ENCODE results near the gene KLHL22. TPM values are rescaled to one million over a fixed set of nuclear protein-coding genes. Genes with fewer than 3 reads are reported as not detected.

KLHL22 gene
- total RNA-seq, 4 donors from 2014 or later, result 12.4 to 49.8 (median 42.4) TPM

DNA sequence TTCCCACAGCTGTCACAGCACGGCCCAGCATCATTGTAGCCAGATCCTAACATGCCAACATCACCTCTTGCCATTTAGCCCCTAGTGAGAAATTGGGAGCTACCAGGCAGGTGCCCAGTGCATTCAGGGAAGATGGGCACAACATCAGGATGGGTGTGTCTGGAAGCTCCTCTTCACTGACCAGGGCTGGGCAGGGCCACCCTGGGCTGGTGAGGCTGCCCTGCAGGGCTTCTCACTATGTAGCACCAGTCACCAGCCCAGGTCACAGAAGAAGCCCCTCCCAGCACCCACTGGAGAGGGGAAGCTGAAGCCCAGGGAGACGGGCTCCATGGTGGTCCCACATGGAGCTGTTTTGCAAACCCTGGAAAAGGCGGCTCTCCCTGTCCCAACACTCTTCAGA lies 87.8 kb downstream of the KLHL22 start:
- TF ChIP-seq, protein P1, sequence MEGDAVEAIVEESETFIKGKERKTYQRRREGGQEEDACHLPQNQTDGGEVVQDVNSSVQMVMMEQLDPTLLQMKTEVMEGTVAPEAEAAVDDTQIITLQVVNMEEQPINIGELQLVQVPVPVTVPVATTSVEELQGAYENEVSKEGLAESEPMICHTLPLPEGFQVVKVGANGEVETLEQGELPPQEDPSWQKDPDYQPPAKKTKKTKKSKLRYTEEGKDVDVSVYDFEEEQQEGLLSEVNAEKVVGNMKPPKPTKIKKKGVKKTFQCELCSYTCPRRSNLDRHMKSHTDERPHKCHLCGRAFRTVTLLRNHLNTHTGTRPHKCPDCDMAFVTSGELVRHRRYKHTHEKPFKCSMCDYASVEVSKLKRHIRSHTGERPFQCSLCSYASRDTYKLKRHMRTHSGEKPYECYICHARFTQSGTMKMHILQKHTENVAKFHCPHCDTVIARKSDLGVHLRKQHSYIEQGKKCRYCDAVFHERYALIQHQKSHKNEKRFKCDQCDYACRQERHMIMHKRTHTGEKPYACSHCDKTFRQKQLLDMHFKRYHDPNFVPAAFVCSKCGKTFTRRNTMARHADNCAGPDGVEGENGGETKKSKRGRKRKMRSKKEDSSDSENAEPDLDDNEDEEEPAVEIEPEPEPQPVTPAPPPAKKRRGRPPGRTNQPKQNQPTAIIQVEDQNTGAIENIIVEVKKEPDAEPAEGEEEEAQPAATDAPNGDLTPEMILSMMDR (IDR thresholded peaks at IDR 0.05; ENCODE audit: low read depth), result no peak

DNA sequence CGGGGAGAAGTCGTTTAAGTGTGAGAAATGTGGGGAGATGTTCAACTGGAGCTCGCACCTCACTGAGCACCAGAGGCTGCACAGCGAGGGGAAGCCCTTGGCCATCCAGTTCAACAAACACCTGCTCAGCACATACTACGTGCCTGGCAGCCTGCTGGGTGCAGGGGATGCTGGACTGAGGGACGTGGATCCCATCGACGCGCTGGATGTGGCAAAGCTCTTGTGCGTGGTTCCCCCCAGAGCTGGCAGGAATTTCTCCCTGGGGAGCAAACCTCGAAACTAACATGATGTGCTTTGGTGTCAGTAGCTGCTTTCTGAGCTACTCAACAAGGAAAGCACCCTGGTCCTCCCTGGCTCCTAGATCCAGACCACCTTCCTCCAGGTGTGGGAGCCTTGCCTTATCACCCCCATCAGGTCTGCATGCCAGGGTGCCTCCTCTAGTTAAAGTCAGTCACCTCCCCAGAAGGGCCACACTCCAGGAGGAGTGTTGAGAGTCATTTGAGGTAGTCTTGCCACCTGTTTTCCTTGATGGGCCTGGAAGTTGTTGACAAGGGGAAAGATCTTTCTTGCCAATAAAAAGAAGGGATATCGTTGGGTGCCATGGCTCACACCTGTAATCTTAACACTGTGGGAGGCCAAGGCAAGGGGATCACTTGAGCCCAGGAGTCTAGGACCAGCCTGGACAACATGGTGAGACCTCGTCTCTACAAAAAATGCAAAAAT lies 88.7 kb downstream of the KLHL22 start:
- TF ChIP-seq, protein P1 (IDR thresholded peaks at IDR 0.05; ENCODE audit: low read depth), result no peak

DNA sequence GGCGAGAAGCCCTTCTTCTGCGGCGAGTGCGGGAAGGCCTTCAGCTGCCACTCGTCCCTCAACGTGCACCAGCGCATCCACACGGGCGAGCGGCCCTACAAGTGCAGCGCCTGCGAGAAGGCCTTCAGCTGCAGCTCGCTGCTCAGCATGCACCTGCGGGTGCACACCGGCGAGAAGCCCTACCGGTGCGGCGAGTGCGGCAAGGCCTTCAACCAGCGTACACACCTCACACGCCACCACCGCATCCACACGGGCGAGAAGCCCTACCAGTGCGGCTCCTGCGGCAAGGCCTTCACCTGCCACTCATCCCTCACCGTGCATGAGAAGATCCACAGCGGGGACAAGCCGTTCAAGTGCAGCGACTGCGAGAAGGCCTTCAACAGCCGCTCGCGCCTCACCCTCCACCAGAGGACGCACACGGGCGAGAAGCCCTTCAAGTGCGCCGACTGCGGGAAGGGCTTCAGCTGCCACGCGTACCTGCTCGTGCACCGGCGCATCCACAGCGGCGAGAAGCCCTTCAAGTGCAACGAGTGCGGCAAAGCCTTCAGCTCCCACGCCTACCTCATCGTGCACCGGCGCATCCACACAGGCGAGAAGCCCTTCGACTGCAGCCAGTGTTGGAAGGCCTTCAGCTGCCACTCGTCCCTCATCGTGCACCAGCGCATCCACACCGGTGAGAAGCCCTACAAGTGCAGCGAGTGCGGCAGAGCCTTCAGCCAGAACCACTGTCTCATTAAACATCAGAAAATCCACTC lies 89.5 kb downstream of the KLHL22 start:
- TF ChIP-seq, protein P1 (IDR thresholded peaks at IDR 0.05; ENCODE audit: low read depth), result no peak

DNA sequence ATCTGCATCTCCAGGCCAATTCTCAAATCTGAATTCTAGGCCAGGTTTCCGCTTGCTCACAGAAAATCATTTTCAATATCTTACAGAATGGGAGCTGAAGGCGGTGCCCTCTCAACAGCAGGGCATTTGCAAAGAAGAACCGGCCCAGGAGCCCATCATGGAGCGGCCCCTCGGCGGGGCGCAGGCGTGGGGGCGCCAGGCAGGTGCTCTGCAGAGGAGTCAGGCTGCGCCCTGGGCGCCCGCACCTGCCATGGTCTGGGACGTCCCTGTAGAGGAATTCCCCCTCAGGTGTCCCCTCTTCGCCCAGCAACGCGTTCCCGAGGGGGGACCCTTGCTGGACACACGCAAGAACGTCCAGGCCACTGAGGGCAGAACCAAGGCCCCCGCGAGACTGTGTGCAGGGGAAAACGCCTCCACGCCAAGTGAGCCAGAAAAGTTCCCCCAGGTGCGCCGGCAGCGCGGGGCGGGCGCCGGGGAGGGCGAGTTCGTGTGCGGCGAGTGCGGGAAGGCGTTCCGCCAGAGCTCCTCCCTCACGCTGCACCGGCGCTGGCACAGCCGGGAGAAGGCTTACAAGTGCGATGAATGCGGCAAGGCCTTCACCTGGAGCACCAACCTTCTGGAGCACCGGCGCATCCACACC lies 90.2 kb downstream of the KLHL22 start:
- TF ChIP-seq, protein P1 (IDR thresholded peaks at IDR 0.05; ENCODE audit: low read depth), result no peak

DNA sequence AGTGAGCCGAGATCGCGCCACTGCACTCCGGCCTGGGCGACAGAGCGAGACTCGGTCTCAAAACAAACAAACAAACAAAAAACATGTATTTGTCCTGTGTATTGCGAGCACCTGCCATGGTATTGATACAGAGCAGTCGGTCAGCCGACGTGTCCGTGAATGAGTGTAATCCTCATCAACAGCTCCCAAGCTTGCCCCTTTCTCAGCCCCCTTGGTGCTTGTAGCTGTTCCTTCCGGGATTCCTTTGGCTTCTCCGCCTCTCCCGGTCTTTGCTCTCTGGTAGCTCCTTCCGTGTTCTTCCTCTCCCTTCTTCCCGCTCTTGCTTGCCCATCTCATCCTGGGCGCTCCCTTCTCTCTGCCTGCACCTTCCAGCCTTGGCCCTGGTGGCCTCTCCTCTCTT lies 90.7 kb downstream of the KLHL22 start:
- TF ChIP-seq, protein P1 (IDR thresholded peaks at IDR 0.05; ENCODE audit: low read depth), result no peak

DNA sequence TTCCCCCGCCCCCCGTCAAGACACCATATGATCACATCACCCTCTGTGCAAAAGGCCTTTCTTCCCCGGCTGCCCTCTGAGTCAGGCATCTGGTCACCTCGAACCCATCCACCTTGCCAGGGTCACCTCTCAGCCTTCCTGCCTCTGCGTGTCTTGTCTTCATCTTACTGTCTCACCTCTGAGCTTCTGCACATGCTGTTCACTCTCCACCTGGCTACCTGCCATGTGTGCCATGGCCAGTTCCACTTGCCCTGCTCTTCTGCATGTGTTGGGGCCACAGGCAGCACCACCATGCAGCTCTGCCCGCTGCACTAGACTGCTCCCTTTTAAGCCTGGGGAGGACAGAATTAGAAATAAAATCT lies 91.8 kb downstream of the KLHL22 start:
- TF ChIP-seq, protein P1 (IDR thresholded peaks at IDR 0.05; ENCODE audit: low read depth), result no peak

All from subcutaneous adipose tissue (tissue), 4 donors.